Endothelial cell of umbilical vein (primary cell): ENCODE measurements around the gene KRT17. TPM values are rescaled to one million over a fixed set of nuclear protein-coding genes. Genes with fewer than 3 reads are reported as not detected.

Source experiments
- BruUV-seq: library from RNA; stranded (reverse); fragments of 400-500 nt; replicated peaks from 2 replicates; lab custom pipeline; 2021; lab: Mats Ljungman, UMichigan
- CTCF ChIA-PET: fragments of 300-600, 350-600 bp; sonication (Branson Sonifier 250); formaldehyde crosslinking; loops from one replicate; lab custom pipeline; 2021; ENCODE audit warnings: antibody characterized with exemption, inconsistent platforms; lab: Charles Lee
- POLR2A ChIA-PET: fragments of 300-600, 350-600 bp; sonication (Branson Sonifier 250); formaldehyde crosslinking; loops from one replicate; lab custom pipeline; 2021; ENCODE audit warnings: antibody characterized with exemption, inconsistent platforms; lab: Charles Lee
- DNase-seq: peaks from one replicate; pipeline ENCODE4 v3.0.0-alpha.2; 2011; ENCODE audit warnings: low read depth, low spot score
- FAIRE-seq: peaks from 2 replicates; lab custom pipeline; 2011; peaks lifted over from hg19 to GRCh38; lab: Jason Lieb, UNC
- H2AFZ ChIP-seq: 2 replicates; pipeline ENCODE4 v1.6.0; 2012; ENCODE audit warnings: low read depth, low read length, control low read depth, inconsistent platforms
- H3K27ac ChIP-seq: 2 replicates; pipeline ENCODE4 v1.5.1; 2011; ENCODE audit warnings: low read depth, mild to moderate bottlenecking, control low read depth, low read length, moderate library complexity; ENCODE audit not compliant: insufficient read depth
- H3K27me3 ChIP-seq, 2 experiments: 2 replicates each; pipeline versions ENCODE4 v1.6.0 to v1.6.1; 2011; ENCODE audit warnings: low read length in 2 of 2, mixed read lengths in 1 of 2; ENCODE audit not compliant: control insufficient read depth in 2 of 2, insufficient read depth in 2 of 2
- H3K36me3 ChIP-seq, 2 experiments: 2 replicates in 1 of 2; 3 replicates in 1 of 2; pipeline ENCODE4 v1.5.1; 2011; ENCODE audit warnings: low read length in 2 of 2, mild to moderate bottlenecking in 1 of 2, moderate library complexity in 1 of 2; ENCODE audit not compliant: control insufficient read depth in 2 of 2, insufficient read depth in 2 of 2; ENCODE audit errors: extremely low read depth in 1 of 2
- H3K4me1 ChIP-seq: 3 replicates; pipeline ENCODE4 v1.5.1; 2011; ENCODE audit warnings: mild to moderate bottlenecking, low read length; ENCODE audit not compliant: control insufficient read depth, insufficient read depth; ENCODE audit errors: extremely low read depth
- H3K4me2 ChIP-seq: 2 replicates; pipeline ENCODE4 v1.6.1; 2011; ENCODE audit warnings: low read length, control low read depth, mixed read lengths; ENCODE audit not compliant: insufficient read depth
- H3K4me3 ChIP-seq, 3 experiments: fragments of 200-600 bp in 1 of 3; sonication (generic), shearing (Covaris generic) in 1 of 3; replicated peaks in 1 of 3; 2 replicates each; pipeline ENCODE4 v1.5.1; 2011 to 2016; ENCODE audit warnings: control low read depth in 3 of 3, low read length in 3 of 3, mild to moderate bottlenecking in 2 of 3, inconsistent platforms in 1 of 3, low read depth in 1 of 3, moderate library complexity in 1 of 3; ENCODE audit not compliant: insufficient read depth in 1 of 3
- H3K79me2 ChIP-seq: 2 replicates; pipeline ENCODE4 v1.6.0; 2012; ENCODE audit warnings: low read length, inconsistent platforms; ENCODE audit not compliant: control insufficient read depth, insufficient read depth
- H3K9ac ChIP-seq: replicated peaks from 2 replicates; pipeline ENCODE3; 2011; ENCODE audit warnings: low read length, control low read depth; ENCODE audit not compliant: insufficient read depth; ENCODE audit errors: extremely low read depth
- H3K9me1 ChIP-seq: replicated peaks from 3 replicates; pipeline ENCODE4 v1.6.0; 2011; ENCODE audit warnings: mild to moderate bottlenecking, low read length; ENCODE audit not compliant: control insufficient read depth, insufficient read depth; ENCODE audit errors: extremely low read depth
- H3K9me3 ChIP-seq: replicated peaks from 2 replicates; pipeline ENCODE4 v1.5.1; 2012; ENCODE audit warnings: low read length, inconsistent platforms; ENCODE audit not compliant: control insufficient read depth, insufficient read depth
- H4K20me1 ChIP-seq: replicated peaks from 2 replicates; pipeline ENCODE3; 2011; ENCODE audit warnings: mild to moderate bottlenecking, low read length; ENCODE audit not compliant: control insufficient read depth, insufficient read depth; ENCODE audit errors: extremely low read depth
- EZH2 ChIP-seq: IDR thresholded peaks from 2 replicates; pipeline ENCODE4 v1.6.1; 2012; ENCODE audit warnings: borderline replicate concordance, low read depth, mild to moderate bottlenecking, moderate library complexity, low read length, inconsistent platforms; ENCODE audit not compliant: severe bottlenecking
- FOS ChIP-seq: IDR thresholded peaks from 2 replicates; pipeline ENCODE4 v1.6.1; 2011; ENCODE audit warnings: mild to moderate bottlenecking, low read length, moderate library complexity, borderline replicate concordance; ENCODE audit not compliant: insufficient read depth
- GATA2 ChIP-seq: IDR thresholded peaks from 2 replicates; pipeline ENCODE4 v1.7.0; 2011; ENCODE audit warnings: low read depth, mild to moderate bottlenecking, moderate library complexity, mixed read lengths, low read length; ENCODE audit not compliant: insufficient read length, insufficient read depth
- JUN ChIP-seq: IDR thresholded peaks from 2 replicates; pipeline ENCODE4 v1.6.1; 2011; ENCODE audit warnings: borderline replicate concordance, low read depth; ENCODE audit not compliant: insufficient read length, insufficient read depth
- MYC ChIP-seq: IDR thresholded peaks from one replicate; pipeline ENCODE4 v1.6.1; 2011; ENCODE audit warnings: mild to moderate bottlenecking, low read depth, low read length
- POLR2A ChIP-seq: IDR thresholded peaks from 2 replicates; pipeline ENCODE4 v1.6.1; 2012; ENCODE audit warnings: low read depth, mild to moderate bottlenecking, control low read depth, low read length
- POLR2AphosphoS5 ChIP-seq: IDR thresholded peaks from 2 replicates; pipeline ENCODE4 v1.6.1; 2012; ENCODE audit warnings: low read depth, mild to moderate bottlenecking, control low read depth, low read length, moderate library complexity; ENCODE audit not compliant: insufficient read depth
- dilution Hi-C: fragments of 300-500 bp; cut with MboI; formaldehyde crosslinking; loops from one replicate; pipeline ENCODE4 v1.15.0; 2019; ENCODE audit warnings: low sequenced_read_pairs; ENCODE audit not compliant: extremely low pct_ligation_motif_present
- intact Hi-C: fragments of 100-400 bp; cut with micrococcal nuclease; formaldehyde crosslinking; loops from one replicate; pipeline ENCODE4 v1.10.0; 2022
- polyA plus RNA-seq, 4 experiments: library from polyadenylated mRNA; depleted of rRNA in 3 of 4; stranded (reverse) in 3 of 4; unstranded in 1 of 4; fragments of >200 nt; gene quantifications; 2 replicates each; pipeline versions ENCODE4 v1.2.1 to v1.2.3, GENCODE V29; 2011 to 2012; ENCODE audit warnings: missing spikeins in 1 of 4
- total RNA-seq: library from RNA; stranded (reverse); gene quantifications from 2 replicates; pipeline ENCODE4 v1.2.3, GENCODE V29; 2021
- TF ChIP-seq, protein P1 (sequence below): IDR thresholded peaks from 2 replicates; pipeline ENCODE4 v1.6.1; 2011; ENCODE audit not compliant: insufficient read depth, insufficient read length
- TF ChIP-seq, protein P2 (sequence below), 2 donors: IDR thresholded peaks; 1 replicate in 1 of 2; 2 replicates in 1 of 2; pipeline ENCODE4 v1.5.1; 2011; ENCODE audit warnings: low read length in 2 of 2, mild to moderate bottlenecking in 2 of 2, moderate library complexity in 2 of 2, control low read depth in 1 of 2, inconsistent platforms in 1 of 2, low read depth in 1 of 2; ENCODE audit not compliant: insufficient read depth in 1 of 2; ENCODE audit errors: extremely low read depth in 1 of 2

Gene KRT17
- total and polyA plus RNA-seq, 2 donors (not counting 3 experiments of a cell fraction or from before 2014, with no cell fraction given): 0.83 to 1.6 TPM

DNA sequence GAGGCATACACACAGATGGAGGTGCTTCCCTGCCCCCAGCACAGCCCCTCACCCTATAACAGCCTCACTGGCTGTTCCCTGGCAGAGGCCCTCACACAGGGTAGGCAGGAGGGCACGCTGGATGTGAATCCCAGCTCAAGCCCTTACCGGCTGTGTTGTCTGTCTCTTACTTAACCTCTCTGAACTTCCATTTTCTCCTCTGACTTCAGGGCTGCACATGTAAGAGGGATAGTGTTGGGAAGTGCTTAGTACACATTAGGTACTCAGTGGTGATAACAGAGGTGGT is 39.7 kb upstream of the KRT17 start:
- peaks cover 23% of the 10 kb centered on the region for H3K4me1 ChIP-seq
- intact Hi-C loops (loop anchor here (10.0 kb wide), 2 partner anchors 339 to 1019 kb away; partner anchors contain the start of gene SMARCE1), dilution Hi-C loops (no loop called here)
- TF ChIP-seq, protein P1, sequence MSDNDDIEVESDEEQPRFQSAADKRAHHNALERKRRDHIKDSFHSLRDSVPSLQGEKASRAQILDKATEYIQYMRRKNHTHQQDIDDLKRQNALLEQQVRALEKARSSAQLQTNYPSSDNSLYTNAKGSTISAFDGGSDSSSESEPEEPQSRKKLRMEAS: no peak
- TF ChIP-seq MYC (no peak), JUN (no peak), GATA2 (no peak), POLR2A (no peak), EZH2 (no peak), FOS (no peak), POLR2AphosphoS5 (no peak)
- TF ChIP-seq, protein P2, sequence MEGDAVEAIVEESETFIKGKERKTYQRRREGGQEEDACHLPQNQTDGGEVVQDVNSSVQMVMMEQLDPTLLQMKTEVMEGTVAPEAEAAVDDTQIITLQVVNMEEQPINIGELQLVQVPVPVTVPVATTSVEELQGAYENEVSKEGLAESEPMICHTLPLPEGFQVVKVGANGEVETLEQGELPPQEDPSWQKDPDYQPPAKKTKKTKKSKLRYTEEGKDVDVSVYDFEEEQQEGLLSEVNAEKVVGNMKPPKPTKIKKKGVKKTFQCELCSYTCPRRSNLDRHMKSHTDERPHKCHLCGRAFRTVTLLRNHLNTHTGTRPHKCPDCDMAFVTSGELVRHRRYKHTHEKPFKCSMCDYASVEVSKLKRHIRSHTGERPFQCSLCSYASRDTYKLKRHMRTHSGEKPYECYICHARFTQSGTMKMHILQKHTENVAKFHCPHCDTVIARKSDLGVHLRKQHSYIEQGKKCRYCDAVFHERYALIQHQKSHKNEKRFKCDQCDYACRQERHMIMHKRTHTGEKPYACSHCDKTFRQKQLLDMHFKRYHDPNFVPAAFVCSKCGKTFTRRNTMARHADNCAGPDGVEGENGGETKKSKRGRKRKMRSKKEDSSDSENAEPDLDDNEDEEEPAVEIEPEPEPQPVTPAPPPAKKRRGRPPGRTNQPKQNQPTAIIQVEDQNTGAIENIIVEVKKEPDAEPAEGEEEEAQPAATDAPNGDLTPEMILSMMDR (IDR thresholded peaks at IDR 0.05; ENCODE audit: extremely low read depth in 1 of 2, insufficient read depth in 1 of 2, low read depth in 1 of 2, low read length in 2 of 2): no peak
- ChIA-PET POLR2A (no interaction called here), CTCF (interaction anchor here (2.1 to 9.4 kb wide), 6 partner anchors 13 to 859 kb away, joined by 10 to 369 read pairs (median 127); partner anchors contain the start of gene KRT36)
- no peaks in the 10 kb centered on the region for H3K36me3 ChIP-seq
- FAIRE-seq (no peak), DNase-seq (no peak)
- H2AFZ ChIP-seq: no peak overlapping the region
- H3K27me3 ChIP-seq: peaks cover 0 to 1% of the 10 kb centered on the region in 2 experiments
- H3K4me3 ChIP-seq: no peak overlapping the region
- H3K9me3 ChIP-seq: no peaks in the 10 kb centered on the region
- H4K20me1 ChIP-seq: no peaks in the 10 kb centered on the region
- no TSS peak for BruUV-seq
- H3K79me2 ChIP-seq: no peaks in the 10 kb centered on the region
- H3K27ac ChIP-seq: no peak overlapping the region
- no peaks in the 10 kb centered on the region for H3K9me1 ChIP-seq
- no peak overlapping the region for H3K9ac ChIP-seq
- no peak overlapping the region for H3K4me2 ChIP-seq
